Measurements from ENCODE around the gene EEIG2. TPM values are rescaled to one million over a fixed set of nuclear protein-coding genes. Genes with fewer than 3 reads are reported as not detected.

Gene EEIG2
- total RNA-seq, 1 experiment from 2014 or later = 16.0 TPM

DNA sequence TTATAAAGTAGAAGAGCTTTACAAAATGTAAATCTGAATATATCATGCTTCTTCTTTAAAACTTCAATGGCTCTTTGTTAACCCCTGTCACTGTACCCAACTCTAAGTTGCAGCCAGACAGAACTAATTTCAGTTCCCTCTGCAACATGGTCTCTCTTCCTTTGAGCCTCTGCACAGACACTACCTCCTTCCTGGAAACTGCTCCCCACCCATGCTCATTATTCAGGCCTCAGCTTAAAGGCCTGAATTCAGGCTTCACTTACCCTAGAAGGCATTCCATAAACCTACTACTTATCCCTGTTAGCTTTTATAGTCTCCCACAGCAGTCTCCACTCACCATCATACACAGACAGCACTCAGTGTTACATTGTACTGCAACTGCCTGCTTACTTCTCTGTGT, 2.6 kb upstream of the EEIG2 start:
- RAD21 ChIA-PET (ENCODE audit: low non-redundant PET in 1 of 2, low total read pairs in 2 of 2, uncharacterized antibody in 2 of 2, unreplicated experiment in 2 of 2) = no interaction called here
- H3K9me3 ChIP-seq (ENCODE audit: control insufficient read depth in 1 of 2, insufficient read depth in 1 of 2, low read depth in 1 of 2, low read length in 2 of 2) = no peaks in the 10 kb centered on the region
- H3K4me3 ChIP-seq (replicated peaks in 1 of 2; ENCODE audit: low read depth in 1 of 2, low read length in 2 of 2) = no peak overlapping the region
- no peaks in the 10 kb centered on the region for H3K36me3 ChIP-seq (ENCODE audit: control insufficient read depth in 1 of 2, insufficient read depth in 2 of 2, low read length in 2 of 2)
- intact Hi-C loops (cut with micrococcal nuclease) = no loop called here
- H4K20me1 ChIP-seq (ENCODE audit: insufficient read depth) = no peaks in the 10 kb centered on the region
- DNase-seq (ENCODE audit: low read depth, low spot score) (no peak), ATAC-seq (no peak)
- H3K9ac ChIP-seq (ENCODE audit: low read length) = no peak overlapping the region
- POLR2A ChIA-PET = no interaction called here
- H3K9me2 ChIP-seq (ENCODE audit: insufficient read depth) = no peaks in the 10 kb centered on the region
- H3K27me3 ChIP-seq (ENCODE audit: insufficient read depth, low read length) = no peaks in the 10 kb centered on the region
- H3K79me2 ChIP-seq (ENCODE audit: insufficient read depth, low read length) = 0 out of 2 replicates have a peak, but pooled peaks cover 4% of the 10 kb centered on the region
- H3K27ac ChIP-seq (ENCODE audit: low read depth, low read length) = no peak overlapping the region
- H3K4me1 ChIP-seq (ENCODE audit: control insufficient read depth in 1 of 2, insufficient read depth in 2 of 2, low read length in 2 of 2) = peaks cover 11 to 23% of the 10 kb centered on the region in 2 experiments
- TF ChIP-seq SP1 (IDR thresholded peaks at IDR 0.05; ENCODE audit: low read depth) (no peak), EZH2 (IDR thresholded peaks at IDR 0.05) (no peak), POLR2A (IDR thresholded peaks at IDR 0.05; ENCODE audit: borderline replicate concordance, extremely low read depth, insufficient read depth, insufficient read length) (no peak), EZH2phosphoT487 (IDR thresholded peaks at IDR 0.05; ENCODE audit: borderline replicate concordance) (no peak), CTCF (IDR thresholded peaks at IDR 0.05 in 2 of 3, conservative IDR thresholded peaks at IDR 0.05 in 1 of 3; ENCODE audit: borderline replicate concordance in 1 of 3, insufficient read depth in 1 of 3, low read depth in 2 of 3, low read length in 2 of 3) (no peak), SRF (IDR thresholded peaks at IDR 0.05; ENCODE audit: low read depth) (no peak), RAD21 (IDR thresholded peaks at IDR 0.05; ENCODE audit: low read depth) (no peak), EGR1 (IDR thresholded peaks at IDR 0.05; ENCODE audit: low read depth) (no peak), POLR2AphosphoS5 (IDR thresholded peaks at IDR 0.05; ENCODE audit: low read depth, low read length) (no peak), CBX3 (IDR thresholded peaks at IDR 0.05; ENCODE audit: low read depth) (no peak), SIN3A (IDR thresholded peaks at IDR 0.05; ENCODE audit: low read depth) (no peak), JUND (IDR thresholded peaks at IDR 0.05) (no peak), CEBPB (IDR thresholded peaks at IDR 0.05; ENCODE audit: low read depth) (no peak), ZFX (IDR thresholded peaks at IDR 0.05) (no peak), TCF7L2 (IDR thresholded peaks at IDR 0.05; ENCODE audit: borderline replicate concordance, extremely low read depth, insufficient read depth, insufficient read length) (no peak), FOSL1 (IDR thresholded peaks at IDR 0.05; ENCODE audit: low read depth) (no peak)
- TF ChIP-seq, protein P1, sequence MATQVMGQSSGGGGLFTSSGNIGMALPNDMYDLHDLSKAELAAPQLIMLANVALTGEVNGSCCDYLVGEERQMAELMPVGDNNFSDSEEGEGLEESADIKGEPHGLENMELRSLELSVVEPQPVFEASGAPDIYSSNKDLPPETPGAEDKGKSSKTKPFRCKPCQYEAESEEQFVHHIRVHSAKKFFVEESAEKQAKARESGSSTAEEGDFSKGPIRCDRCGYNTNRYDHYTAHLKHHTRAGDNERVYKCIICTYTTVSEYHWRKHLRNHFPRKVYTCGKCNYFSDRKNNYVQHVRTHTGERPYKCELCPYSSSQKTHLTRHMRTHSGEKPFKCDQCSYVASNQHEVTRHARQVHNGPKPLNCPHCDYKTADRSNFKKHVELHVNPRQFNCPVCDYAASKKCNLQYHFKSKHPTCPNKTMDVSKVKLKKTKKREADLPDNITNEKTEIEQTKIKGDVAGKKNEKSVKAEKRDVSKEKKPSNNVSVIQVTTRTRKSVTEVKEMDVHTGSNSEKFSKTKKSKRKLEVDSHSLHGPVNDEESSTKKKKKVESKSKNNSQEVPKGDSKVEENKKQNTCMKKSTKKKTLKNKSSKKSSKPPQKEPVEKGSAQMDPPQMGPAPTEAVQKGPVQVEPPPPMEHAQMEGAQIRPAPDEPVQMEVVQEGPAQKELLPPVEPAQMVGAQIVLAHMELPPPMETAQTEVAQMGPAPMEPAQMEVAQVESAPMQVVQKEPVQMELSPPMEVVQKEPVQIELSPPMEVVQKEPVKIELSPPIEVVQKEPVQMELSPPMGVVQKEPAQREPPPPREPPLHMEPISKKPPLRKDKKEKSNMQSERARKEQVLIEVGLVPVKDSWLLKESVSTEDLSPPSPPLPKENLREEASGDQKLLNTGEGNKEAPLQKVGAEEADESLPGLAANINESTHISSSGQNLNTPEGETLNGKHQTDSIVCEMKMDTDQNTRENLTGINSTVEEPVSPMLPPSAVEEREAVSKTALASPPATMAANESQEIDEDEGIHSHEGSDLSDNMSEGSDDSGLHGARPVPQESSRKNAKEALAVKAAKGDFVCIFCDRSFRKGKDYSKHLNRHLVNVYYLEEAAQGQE (IDR thresholded peaks at IDR 0.05; ENCODE audit: low read depth) = no peak
- TF ChIP-seq, protein P2, sequence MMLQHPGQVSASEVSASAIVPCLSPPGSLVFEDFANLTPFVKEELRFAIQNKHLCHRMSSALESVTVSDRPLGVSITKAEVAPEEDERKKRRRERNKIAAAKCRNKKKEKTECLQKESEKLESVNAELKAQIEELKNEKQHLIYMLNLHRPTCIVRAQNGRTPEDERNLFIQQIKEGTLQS (IDR thresholded peaks at IDR 0.05) = no peak
- TF ChIP-seq, protein P3, sequence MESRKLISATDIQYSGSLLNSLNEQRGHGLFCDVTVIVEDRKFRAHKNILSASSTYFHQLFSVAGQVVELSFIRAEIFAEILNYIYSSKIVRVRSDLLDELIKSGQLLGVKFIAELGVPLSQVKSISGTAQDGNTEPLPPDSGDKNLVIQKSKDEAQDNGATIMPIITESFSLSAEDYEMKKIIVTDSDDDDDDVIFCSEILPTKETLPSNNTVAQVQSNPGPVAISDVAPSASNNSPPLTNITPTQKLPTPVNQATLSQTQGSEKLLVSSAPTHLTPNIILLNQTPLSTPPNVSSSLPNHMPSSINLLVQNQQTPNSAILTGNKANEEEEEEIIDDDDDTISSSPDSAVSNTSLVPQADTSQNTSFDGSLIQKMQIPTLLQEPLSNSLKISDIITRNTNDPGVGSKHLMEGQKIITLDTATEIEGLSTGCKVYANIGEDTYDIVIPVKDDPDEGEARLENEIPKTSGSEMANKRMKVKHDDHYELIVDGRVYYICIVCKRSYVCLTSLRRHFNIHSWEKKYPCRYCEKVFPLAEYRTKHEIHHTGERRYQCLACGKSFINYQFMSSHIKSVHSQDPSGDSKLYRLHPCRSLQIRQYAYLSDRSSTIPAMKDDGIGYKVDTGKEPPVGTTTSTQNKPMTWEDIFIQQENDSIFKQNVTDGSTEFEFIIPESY (IDR thresholded peaks at IDR 0.05; ENCODE audit: extremely low read depth, insufficient replicate concordance, low read length) = no peak
- TF ChIP-seq, protein P4, sequence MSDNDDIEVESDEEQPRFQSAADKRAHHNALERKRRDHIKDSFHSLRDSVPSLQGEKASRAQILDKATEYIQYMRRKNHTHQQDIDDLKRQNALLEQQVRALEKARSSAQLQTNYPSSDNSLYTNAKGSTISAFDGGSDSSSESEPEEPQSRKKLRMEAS (IDR thresholded peaks at IDR 0.05) = no peak
- CTCF ChIA-PET = no interaction called here
- BruUV-seq (replicated peaks) = no TSS peak
- no peak overlapping the region for H2AFZ ChIP-seq (ENCODE audit: low read depth, low read length, poor library complexity, severe bottlenecking)
- H3K4me2 ChIP-seq (ENCODE audit: low read length) = no peak overlapping the region
